BJ (cell line): ENCODE measurements around the gene ZDHHC7. TPM values are rescaled to one million over a fixed set of nuclear protein-coding genes. Genes with fewer than 3 reads are reported as not detected.
A peak's percentile ranks its signal among the peaks of the same experiment; 100 is the strongest.

Experiments
- CTCF ChIA-PET: fragments of 350-600 bp; formaldehyde crosslinking; extraction: SDS; loops from one replicate; lab custom pipeline; 2021; ENCODE audit warnings: antibody characterized with exemption, inconsistent platforms; lab: Yijun Ruan, JAX
- POLR2A ChIA-PET: fragments of 300-600 bp; sonication (Branson Sonifier 250); formaldehyde crosslinking; extraction: SDS; loops from one replicate; lab custom pipeline; 2021; ENCODE audit warnings: antibody characterized with exemption; lab: Charles Lee
- DNase-seq: peaks from one replicate; pipeline ENCODE4 v3.0.0-alpha.2; 2011; ENCODE audit warnings: low read depth
- H3K27me3 ChIP-seq: 2 replicates; pipeline ENCODE4 v1.6.0; 2011; ENCODE audit warnings: low read length; ENCODE audit not compliant: control insufficient read depth, insufficient read depth
- H3K36me3 ChIP-seq: 2 replicates; pipeline ENCODE4 v1.5.1; 2011; ENCODE audit warnings: low read length; ENCODE audit not compliant: control insufficient read depth, insufficient read depth
- H3K4me3 ChIP-seq: 2 replicates; pipeline ENCODE4 v1.5.1; 2011; ENCODE audit warnings: low read depth, mild to moderate bottlenecking, control low read depth, low read length
- polyA plus RNA-seq: library from polyadenylated mRNA; depleted of rRNA; stranded (reverse); fragments of >200 nt; gene quantifications from 2 replicates; pipeline ENCODE4 v1.2.3, GENCODE V29; 2011
- TF ChIP-seq, protein P1 (sequence below): IDR thresholded peaks from 2 replicates; pipeline ENCODE4 v1.5.1; 2011; ENCODE audit warnings: low read depth, mild to moderate bottlenecking, control low read depth, inconsistent platforms, low read length, moderate library complexity; ENCODE audit not compliant: insufficient read depth

ZDHHC7 gene
- polyA plus RNA-seq, 1 experiment: 111 TPM

GRCh38 chr16:84985079-84986065 is 26.0 kb downstream of the ZDHHC7 start:
- TF ChIP-seq, protein P1, sequence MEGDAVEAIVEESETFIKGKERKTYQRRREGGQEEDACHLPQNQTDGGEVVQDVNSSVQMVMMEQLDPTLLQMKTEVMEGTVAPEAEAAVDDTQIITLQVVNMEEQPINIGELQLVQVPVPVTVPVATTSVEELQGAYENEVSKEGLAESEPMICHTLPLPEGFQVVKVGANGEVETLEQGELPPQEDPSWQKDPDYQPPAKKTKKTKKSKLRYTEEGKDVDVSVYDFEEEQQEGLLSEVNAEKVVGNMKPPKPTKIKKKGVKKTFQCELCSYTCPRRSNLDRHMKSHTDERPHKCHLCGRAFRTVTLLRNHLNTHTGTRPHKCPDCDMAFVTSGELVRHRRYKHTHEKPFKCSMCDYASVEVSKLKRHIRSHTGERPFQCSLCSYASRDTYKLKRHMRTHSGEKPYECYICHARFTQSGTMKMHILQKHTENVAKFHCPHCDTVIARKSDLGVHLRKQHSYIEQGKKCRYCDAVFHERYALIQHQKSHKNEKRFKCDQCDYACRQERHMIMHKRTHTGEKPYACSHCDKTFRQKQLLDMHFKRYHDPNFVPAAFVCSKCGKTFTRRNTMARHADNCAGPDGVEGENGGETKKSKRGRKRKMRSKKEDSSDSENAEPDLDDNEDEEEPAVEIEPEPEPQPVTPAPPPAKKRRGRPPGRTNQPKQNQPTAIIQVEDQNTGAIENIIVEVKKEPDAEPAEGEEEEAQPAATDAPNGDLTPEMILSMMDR: no peak
- Histone ChIP-seq H3K4me3 (no peak overlapping the region), H3K27me3 (no peaks in the 10 kb centered on the region), H3K36me3 (peaks cover 21% of the 10 kb centered on the region)
- ChIA-PET CTCF (interaction anchor here (1.3 kb wide), 1 partner anchor 9 kb away, joined by 5 read pairs; no protein-coding TSS in a partner anchor), POLR2A (no interaction called here)
- peak; percentile 78 for DNase-seq

DNA sequence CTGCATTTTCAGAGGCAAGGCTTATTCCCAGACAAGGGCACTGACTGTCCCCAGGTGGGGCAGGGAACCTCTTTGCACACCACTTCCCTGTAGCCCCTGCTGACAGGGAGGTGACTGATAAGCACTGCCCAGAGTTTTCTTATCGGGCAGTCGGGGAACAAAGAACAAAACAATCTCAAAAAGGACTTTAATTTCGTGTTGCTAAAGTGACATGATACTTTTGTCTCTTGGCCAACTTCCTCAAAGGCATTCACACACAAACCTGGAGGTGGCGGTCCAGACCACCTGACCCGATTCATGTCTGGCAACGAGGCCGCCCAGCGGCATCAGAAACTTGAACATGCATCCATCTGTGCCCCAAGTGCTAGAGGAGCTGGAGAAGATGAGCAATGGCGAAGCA is 28.9 kb downstream of the ZDHHC7 start:
- TF ChIP-seq, protein P1: no peak
- Histone ChIP-seq H3K27me3 (no peaks in the 10 kb centered on the region), H3K36me3 (peaks cover 15% of the 10 kb centered on the region), H3K4me3 (no peak overlapping the region)
- no peak for DNase-seq
- ChIA-PET CTCF (interaction anchor here (1.0 to 3.2 kb wide), 3 partner anchors 11 to 228 kb away, joined by 4 to 17 read pairs (median 5); no protein-coding TSS in a partner anchor), POLR2A (no interaction called here)

- no peak for DNase-seq
- no peaks in the 10 kb centered on the region for H3K27me3 ChIP-seq
- peaks cover 32% of the 10 kb centered on the region for H3K36me3 ChIP-seq
- ChIA-PET CTCF (interaction anchor here (0.9 to 1.5 kb wide), 5 partner anchors 8 to 247 kb away, joined by 3 to 7 read pairs (median 3); no protein-coding TSS in a partner anchor), POLR2A (interaction anchor here (0.7 kb wide), 1 partner anchor 245 kb away, joined by 8 read pairs; no protein-coding TSS in a partner anchor)
- TF ChIP-seq, protein P1: no peak
- no peak overlapping the region for H3K4me3 ChIP-seq
These were observed 31.8 kb downstream of the ZDHHC7 start for GRCh38 chr16:84979516-84979915.

DNA sequence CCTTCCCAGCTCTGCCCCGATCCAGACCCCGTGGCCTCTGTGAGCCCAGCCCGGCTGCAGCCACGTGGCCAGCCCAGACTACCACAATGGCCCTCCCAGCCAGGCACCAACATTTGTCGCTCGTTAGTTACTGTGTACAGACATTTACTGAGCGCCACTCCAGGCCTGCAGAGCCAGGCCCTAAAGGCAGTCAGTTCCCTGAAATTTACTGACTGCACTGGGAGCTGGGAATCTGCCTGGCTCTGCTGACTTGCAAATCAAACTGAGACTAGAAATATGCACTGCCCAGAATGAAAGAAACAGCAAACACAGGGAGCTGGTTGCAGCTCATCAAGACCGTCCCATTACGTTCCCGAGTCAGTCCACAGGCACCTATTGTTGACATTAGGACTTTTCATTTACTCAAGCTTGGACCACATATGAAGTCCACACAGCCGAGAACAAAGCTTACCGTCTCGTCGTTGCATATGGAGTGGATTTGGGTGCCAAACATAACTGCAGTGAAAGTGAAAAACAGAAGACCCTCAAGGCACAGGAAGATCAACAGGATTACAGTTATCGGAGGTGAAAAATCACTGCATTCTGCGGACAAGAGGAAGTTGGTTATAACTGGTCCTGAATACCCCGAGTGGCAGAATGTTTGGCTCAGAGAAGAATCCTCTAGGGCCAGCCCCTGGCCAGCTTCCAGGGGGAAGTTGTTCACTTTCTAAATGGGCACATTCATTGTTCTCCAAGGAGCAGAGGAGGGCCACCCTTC is 34.5 kb downstream of the ZDHHC7 start:
- H3K36me3 ChIP-seq: peaks cover 32% of the 10 kb centered on the region
- TF ChIP-seq, protein P1: no peak
- no peaks in the 10 kb centered on the region for H3K27me3 ChIP-seq
- ChIA-PET CTCF (interaction anchor here (0.9 to 2.5 kb wide), 5 partner anchors 12 to 238 kb away, joined by 3 to 8 read pairs (median 6); no protein-coding TSS in a partner anchor), POLR2A (no interaction called here)
- no peak overlapping the region for H3K4me3 ChIP-seq
- DNase-seq: no peak

DNA sequence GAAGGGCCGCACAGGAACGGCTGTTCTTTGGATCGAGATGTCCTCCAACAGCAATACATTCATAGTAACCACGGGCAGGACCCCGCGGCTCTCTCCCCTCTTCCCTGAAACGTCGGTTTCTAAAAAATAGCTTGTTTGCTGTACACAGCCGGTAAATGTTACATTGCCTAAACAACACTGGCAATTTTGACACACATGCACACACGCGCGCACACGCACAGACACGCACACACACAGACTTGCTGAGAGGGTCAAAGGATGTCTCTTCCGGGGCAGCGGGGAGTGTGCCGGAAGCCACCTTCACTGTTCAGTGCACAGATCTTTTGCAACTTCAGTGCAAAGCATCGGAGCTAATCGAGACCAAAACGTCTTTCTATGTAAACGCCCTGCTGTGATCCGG is 35.8 kb downstream of the ZDHHC7 start:
- no peak overlapping the region for H3K4me3 ChIP-seq
- TF ChIP-seq, protein P1: no peak
- H3K36me3 ChIP-seq: peaks cover 27% of the 10 kb centered on the region
- ChIA-PET POLR2A (no interaction called here), CTCF (interaction anchor here (1.0 to 2.5 kb wide), 2 partner anchors 23 to 30 kb away, joined by 5 to 7 read pairs; no protein-coding TSS in a partner anchor)
- H3K27me3 ChIP-seq: no peaks in the 10 kb centered on the region
- no peak for DNase-seq
